Type B pancreatic cell (in vitro differentiated cells): ENCODE measurements around the gene RAD51. TPM values are rescaled to one million over a fixed set of nuclear protein-coding genes. Genes with fewer than 3 reads are reported as not detected.
A peak's percentile ranks its signal among the peaks of the same experiment; 100 is the strongest.
"Not testable (repeated sequence)": the region's sequence is repeated elsewhere in the genome, so short reads cannot be mapped to it uniquely, and the experiment has no call there.

Experiments used
- DNase-seq: peaks from one replicate; pipeline ENCODE4 v3.0.0; 2021; ENCODE audit warnings: mixed read lengths; ENCODE audit not compliant: unreplicated experiment; ENCODE audit errors: extremely low spot score
- H3K27ac Mint-ChIP-seq: 2 replicates; pipeline ENCODE4 v1.8.0; 2021; ENCODE audit warnings: mild to moderate bottlenecking, mixed read lengths
- H3K27me3 Mint-ChIP-seq: 2 replicates; pipeline ENCODE4 v1.8.0; 2021; ENCODE audit warnings: mixed read lengths
- H3K36me3 Mint-ChIP-seq: 2 replicates; pipeline ENCODE4 v1.8.0; 2021; ENCODE audit warnings: mixed read lengths
- H3K4me1 Mint-ChIP-seq: one replicate; pipeline ENCODE4 v1.8.0; 2021; ENCODE audit warnings: mixed read lengths; ENCODE audit not compliant: unreplicated experiment
- H3K4me3 Mint-ChIP-seq: 2 replicates; pipeline ENCODE4 v1.8.0; 2021; ENCODE audit warnings: mild to moderate bottlenecking, mixed read lengths
- H3K9me3 Mint-ChIP-seq: 2 replicates; pipeline ENCODE4 v1.8.0; 2021; ENCODE audit warnings: mixed read lengths
- total RNA-seq: library from RNA; stranded (reverse); gene quantifications from 2 replicates; pipeline ENCODE4 v1.2.1, GENCODE V29; 2021; ENCODE audit warnings: low replicate concordance
- TF ChIP-seq, protein P1 (sequence below): fragments of 200-600 bp; sonication (generic); conservative IDR thresholded peaks from 2 replicates; pipeline ENCODE4 v1.5.0; 2021; ENCODE audit warnings: antibody characterized with exemption, mild to moderate bottlenecking

Gene RAD51
- total RNA-seq, 1 donor from 2014 or later: 20.5 TPM

DNA sequence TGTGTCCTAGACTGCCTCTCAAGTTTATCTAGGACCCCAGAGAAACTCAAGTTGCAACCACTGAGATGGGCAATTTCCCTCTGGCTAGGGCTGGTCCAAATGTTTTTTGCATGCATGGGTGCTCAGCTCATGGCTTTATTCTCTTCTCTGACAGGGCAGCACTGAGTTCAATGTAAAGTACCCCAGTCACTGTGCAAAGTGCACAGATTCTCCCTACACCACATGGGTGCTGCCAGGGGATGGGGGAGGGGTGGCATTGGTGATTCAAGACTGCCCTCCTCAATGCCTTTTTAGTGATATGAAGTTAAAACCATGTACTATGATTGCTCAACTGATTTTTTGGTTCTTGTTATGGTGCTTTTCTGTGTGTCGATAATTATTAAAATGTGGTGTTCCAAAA, 14.8 kb upstream of the RAD51 start:
- TF ChIP-seq, protein P1, sequence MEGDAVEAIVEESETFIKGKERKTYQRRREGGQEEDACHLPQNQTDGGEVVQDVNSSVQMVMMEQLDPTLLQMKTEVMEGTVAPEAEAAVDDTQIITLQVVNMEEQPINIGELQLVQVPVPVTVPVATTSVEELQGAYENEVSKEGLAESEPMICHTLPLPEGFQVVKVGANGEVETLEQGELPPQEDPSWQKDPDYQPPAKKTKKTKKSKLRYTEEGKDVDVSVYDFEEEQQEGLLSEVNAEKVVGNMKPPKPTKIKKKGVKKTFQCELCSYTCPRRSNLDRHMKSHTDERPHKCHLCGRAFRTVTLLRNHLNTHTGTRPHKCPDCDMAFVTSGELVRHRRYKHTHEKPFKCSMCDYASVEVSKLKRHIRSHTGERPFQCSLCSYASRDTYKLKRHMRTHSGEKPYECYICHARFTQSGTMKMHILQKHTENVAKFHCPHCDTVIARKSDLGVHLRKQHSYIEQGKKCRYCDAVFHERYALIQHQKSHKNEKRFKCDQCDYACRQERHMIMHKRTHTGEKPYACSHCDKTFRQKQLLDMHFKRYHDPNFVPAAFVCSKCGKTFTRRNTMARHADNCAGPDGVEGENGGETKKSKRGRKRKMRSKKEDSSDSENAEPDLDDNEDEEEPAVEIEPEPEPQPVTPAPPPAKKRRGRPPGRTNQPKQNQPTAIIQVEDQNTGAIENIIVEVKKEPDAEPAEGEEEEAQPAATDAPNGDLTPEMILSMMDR: no peak
- DNase-seq: no peak
- H3K27me3 Mint-ChIP-seq: no peaks in the 10 kb centered on the region

DNA sequence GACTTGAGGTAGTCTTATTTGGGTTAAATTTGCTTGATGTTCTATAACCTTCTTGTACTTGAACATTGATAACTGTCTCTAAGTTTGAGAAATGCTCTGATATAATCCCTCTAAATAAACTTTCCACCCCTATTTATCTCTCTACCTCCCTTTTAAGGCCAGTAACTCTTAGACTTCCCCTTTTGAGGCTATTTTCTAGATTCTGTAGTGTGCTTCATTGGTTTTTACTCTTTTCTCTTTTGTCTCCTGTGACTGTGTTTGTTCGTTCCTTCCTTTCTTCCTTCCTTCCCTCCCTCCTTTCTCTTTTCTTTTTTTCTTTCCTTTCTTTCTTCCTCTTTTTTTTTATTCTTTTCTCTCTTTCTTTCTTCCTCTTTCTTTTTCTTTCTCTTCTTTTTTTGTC, 14.0 kb upstream of the RAD51 start:
- not testable (repeated sequence) for H3K27me3 Mint-ChIP-seq, H3K36me3 Mint-ChIP-seq, DNase-seq, H3K4me1 Mint-ChIP-seq, H3K9me3 Mint-ChIP-seq, H3K4me3 Mint-ChIP-seq, H3K27ac Mint-ChIP-seq

More for the DNA sequence above, 14.8 kb upstream of the RAD51 start:
- Mint-ChIP-seq H3K27ac (no peak overlapping the region), H3K4me3 (no peak overlapping the region), H3K4me1 (peaks cover 7% of the 10 kb centered on the region), H3K9me3 (no peaks in the 10 kb centered on the region), H3K36me3 (no peaks in the 10 kb centered on the region)

- TF ChIP-seq, protein P1: no peak
- H3K27me3 Mint-ChIP-seq: no peaks in the 10 kb centered on the region
- no peaks in the 10 kb centered on the region for H3K9me3 Mint-ChIP-seq
- H3K4me1 Mint-ChIP-seq: no peaks in the 10 kb centered on the region
- no peak overlapping the region for H3K4me3 Mint-ChIP-seq
- no peak for DNase-seq
- no peaks in the 10 kb centered on the region for H3K36me3 Mint-ChIP-seq
- H3K27ac Mint-ChIP-seq: no peak overlapping the region
Measured at GRCh38 chr15:40684381-40684780, 10.6 kb upstream of the RAD51 start.

- Mint-ChIP-seq H3K36me3 (no peaks in the 10 kb centered on the region), H3K27me3 (no peaks in the 10 kb centered on the region), H3K27ac (no peak overlapping the region), H3K4me3 (no peak overlapping the region), H3K4me1 (no peaks in the 10 kb centered on the region), H3K9me3 (no peaks in the 10 kb centered on the region)
- DNase-seq: no peak
- TF ChIP-seq, protein P1: no peak
Measured at GRCh38 chr15:40685376-40685775, 9.6 kb upstream of the RAD51 start.

DNA sequence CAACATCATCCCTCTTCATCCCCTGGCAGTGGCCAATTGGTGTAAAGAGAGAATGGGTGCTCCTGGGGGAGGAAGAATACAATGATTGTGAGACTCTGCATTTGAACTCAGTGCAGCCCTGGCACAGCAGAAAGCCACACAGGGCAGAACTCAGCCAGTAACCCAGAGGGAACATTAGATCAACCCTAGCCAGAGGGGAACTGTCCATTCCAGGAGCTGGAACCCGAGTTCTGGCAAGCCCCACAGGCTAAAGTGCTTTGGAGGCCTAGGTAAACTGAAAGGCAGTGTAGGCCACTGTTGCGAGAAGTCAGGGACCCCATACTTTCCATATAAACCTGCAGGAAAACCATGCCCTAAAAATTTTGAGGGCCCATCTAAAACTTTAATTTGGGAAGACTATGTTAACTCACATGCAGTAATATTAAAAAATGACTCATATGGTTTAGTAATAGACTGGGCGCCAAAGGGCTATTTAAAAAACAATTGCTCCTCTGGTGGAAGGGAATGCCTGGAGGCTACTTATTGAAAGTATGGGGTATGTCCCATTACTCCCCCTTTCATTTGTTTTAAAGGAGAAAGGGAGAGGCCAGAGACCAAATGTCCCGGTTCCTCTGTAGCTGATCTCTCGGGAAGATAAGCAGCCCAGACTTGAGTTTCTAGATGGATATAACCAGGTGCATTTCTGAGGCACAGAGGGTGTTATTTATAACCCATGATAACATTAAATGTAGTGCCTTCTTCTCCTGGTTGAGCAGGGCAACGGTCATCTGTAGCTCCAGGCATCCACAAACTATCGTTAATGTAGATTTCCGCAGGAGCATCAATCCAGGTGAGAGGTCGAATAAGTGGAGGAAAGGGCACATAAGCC, 5.8 kb upstream of the RAD51 start:
- H3K27me3 Mint-ChIP-seq: no peaks in the 10 kb centered on the region
- no peaks in the 10 kb centered on the region for H3K9me3 Mint-ChIP-seq
- H3K27ac Mint-ChIP-seq: no peak overlapping the region
- DNase-seq: no peak
- peaks cover under 1% of the 10 kb centered on the region for H3K36me3 Mint-ChIP-seq
- TF ChIP-seq, protein P1: no peak
- peaks cover 6% of the 10 kb centered on the region for H3K4me1 Mint-ChIP-seq
- no peak overlapping the region for H3K4me3 Mint-ChIP-seq

DNA sequence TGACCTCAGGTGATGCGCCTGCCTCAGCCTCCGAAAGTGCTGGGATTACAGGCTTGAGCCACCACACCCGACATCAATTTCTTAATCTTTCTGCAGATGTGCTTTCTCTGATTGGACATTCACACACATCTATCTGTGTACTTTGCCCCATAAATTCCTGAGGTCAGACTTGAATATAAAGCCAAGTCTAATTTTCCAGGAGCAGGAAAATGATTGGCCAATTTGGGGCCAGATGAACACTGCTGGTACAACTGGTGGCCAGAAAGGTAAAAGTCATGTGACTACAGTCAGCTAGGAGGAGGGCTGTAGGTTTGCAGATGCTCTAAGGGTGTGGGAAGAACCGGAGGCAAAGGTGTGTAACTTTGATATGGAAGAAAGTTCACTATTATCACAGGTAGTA, 3.2 kb upstream of the RAD51 start:
- Mint-ChIP-seq H3K27me3 (no peaks in the 10 kb centered on the region), H3K4me3 (peak overlapping the region; percentile 25), H3K36me3 (peaks cover 4% of the 10 kb centered on the region), H3K9me3 (no peaks in the 10 kb centered on the region), H3K4me1 (peaks cover 17% of the 10 kb centered on the region), H3K27ac (no peak overlapping the region)
- TF ChIP-seq, protein P1: no peak
- no peak for DNase-seq
